Islet precursor cell (in vitro differentiated cells): ENCODE data around the gene FCGR1A.
"Not testable (repeated sequence)": the region's sequence is repeated elsewhere in the genome, so short reads cannot be mapped to it uniquely, and the experiment has no call there.

Source experiments
- DNase-seq: peaks from one replicate; pipeline ENCODE4 v3.0.0-alpha.2; 2018

The FCGR1A gene

GRCh38 chr1:149778313-149778712 is 4.2 kb upstream of the FCGR1A start:
- DNase-seq: not testable (repeated sequence)

GRCh38 chr1:149781413-149781984 is 995 bp upstream of the FCGR1A start:
- DNase-seq: not testable (repeated sequence)

GRCh38 chr1:149783289-149783688 is 795 bp downstream of the FCGR1A start:
- DNase-seq: not testable (repeated sequence)

DNA sequence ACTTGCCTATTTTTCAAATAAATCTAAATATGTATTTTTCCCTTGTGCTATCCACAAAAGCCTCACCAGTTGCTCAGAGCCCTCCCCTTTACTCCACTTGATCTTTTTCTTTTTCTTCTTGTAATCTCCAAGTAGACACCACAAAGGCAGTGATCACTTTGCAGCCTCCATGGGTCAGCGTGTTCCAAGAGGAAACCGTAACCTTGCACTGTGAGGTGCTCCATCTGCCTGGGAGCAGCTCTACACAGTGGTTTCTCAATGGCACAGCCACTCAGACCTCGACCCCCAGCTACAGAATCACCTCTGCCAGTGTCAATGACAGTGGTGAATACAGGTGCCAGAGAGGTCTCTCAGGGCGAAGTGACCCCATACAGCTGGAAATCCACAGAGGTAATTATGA is 1.4 kb downstream of the FCGR1A start:
- DNase-seq: not testable (repeated sequence)

DNA sequence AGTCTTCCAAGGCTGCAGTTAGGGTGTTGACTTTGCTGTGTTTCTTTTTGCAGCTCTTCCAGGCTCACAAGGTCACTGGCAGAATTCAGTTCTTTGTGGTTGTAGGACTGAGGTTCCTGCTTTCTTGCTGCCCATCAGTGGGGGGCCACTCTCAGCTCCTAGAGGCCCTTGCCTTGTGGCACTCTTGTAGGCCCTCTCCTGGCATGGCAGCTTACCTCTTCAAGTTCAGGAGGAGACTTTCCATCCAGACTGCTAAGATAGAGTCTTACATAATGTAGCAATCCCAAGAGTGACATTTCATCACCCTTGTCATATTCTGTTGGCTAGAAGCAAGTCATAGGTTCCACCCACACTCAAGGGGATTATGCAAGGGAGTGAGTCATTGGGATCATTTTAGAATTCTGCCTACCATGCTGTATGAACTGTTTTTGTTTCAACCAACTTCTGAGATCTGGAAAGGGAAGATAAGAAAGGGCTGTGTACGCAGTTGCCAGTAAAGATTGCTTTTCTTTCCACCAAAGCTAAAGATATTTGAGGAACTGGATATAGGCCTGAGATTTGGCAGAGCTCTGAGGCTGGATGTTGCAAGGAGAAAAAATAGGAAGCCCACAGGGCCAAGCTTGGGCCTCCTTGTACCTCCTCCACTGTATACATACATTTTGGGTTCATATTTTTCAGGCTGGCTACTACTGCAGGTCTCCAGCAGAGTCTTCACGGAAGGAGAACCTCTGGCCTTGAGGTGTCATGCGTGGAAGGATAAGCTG is 5.4 kb downstream of the FCGR1A start:
- not testable (repeated sequence) for DNase-seq

DNA sequence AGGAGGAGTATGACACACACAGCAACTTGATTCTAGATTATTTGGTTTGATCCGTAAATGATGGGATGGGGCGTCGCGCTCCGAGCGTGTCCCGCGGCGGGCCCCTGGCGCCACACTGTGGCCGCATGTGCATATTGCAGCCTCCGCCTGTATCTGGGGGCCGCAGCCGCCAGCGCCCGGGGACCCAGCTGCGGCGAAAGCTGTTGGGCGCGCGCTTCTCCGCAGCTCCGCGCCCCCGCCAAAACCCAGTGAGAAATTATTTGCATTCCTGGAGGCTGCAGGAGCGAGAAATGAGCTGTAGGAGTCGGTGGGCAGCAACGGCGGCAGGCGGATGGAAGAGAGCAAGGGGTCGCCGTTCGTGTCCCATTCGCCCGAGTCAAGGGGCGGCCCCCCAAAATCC is 10.0 kb downstream of the FCGR1A start:
- peak; percentile 60 for DNase-seq

DNA sequence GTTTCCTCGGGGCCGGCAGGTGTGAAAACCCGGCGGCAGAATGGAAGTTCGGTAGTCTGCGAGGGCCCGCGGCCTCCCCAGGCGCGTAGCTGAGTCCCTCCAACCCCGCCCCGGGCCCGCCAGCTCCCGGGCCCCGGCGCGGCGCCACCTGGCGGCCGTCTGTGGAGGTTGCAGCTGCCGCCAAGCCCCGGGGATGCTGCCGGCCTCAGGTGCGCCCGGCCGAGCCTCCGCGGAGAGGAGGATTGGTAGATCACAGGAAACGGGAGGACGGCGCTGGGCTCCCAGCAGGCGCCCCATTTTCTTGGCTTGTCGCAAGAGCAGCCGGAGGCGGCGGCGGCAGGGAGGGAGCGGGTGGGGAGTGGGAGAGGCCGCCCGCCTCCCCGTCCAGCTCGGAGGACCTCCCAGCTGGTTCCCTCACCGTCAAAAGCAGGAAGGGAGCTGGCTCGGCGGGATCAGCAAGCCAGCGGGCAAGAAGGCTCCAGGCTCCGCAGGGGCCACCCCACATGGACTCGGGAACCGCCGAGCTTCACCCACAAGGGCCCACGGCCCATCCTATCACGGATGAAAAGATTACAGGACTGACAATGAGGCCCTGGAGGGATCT is 10.5 kb downstream of the FCGR1A start:
- DNase-seq: peak; percentile 85

GRCh38 chr1:149793885-149794284 is 11.4 kb downstream of the FCGR1A start:
- DNase-seq: not testable (repeated sequence)

GRCh38 chr1:149801628-149802027 is 19.1 kb downstream of the FCGR1A start:
- DNase-seq: not testable (repeated sequence)

DNA sequence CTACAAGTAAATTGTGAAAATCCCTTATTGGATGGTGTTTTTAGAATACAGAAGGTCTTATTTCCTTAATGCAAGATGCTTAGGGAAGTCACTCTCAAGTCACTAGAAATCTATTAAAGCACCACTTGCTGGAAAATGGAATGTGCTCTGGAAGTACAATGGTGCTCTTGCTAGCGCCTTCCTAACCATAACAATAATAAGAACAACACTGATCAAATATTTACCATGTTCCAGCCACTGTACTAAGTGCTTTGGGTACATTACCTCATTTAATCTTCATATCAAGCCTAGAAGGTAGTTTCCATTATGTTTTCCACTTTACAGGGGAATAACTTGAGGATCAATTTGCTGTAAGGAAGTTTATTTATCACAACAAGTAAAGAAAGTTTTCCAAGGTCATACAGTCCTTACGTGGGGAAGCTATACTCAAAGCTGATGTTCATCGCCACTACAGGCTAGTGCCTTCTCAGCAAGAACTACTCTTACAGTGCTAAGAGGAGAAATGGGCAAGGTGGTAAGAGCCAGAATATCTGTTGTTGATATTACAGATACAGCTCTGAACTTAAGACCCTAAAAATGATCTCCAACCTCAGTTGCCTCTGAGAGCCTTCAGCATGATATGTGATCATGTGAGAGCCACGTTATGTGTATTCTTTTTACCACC is 22.1 kb downstream of the FCGR1A start:
- DNase-seq: not testable (repeated sequence)

DNA sequence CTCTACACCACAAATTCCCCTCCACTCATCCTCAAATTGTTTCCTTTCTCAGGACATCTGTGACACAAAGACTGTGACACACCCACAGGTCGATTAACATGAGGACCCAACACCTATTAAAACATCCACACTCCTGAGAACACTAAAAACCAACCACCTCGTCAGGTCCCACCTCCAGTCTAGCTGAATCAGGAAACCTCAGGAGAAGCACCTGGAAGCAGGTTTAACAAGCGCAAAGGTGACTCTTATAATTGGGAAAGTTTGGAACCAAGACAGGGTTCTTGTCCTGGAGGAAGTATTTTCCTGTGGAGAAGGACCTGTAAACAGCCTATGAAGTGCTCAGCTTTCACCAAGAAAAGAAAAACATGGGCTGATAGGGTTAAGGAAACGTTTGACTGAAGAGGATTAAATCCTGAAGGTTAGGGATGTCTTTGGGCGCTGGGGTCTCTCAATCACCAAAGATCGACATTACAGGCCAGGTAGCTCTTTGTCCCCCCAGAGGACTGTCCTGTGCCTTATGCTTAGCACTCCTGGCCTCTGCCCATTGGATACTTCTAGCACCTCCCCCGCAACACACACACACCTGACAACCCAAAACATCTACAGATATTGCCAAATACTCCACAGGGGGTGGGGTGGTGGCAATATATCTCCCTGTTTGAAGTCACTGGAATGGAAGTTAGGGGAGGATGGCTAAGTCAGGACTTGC is 28.4 kb downstream of the FCGR1A start:
- DNase-seq: not testable (repeated sequence)

DNA sequence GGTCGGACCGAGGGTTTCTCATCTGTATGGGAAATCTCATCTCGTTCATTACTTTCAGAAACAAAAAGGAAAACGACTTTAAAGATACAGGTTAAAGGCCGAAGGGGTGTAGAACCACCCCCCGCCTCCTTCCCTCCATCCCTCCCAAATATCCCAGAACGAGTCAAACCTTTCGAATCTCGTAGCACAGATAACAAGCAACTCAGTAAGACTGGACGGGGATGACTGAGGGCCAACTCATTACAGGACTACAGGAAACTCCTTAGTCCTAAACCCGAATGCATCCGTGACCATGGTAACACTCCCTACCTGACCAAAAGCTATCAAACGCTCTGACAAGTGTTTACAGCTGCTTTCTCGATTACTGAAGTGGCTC is 29.0 kb downstream of the FCGR1A start:
- DNase-seq: not testable (repeated sequence)

DNA sequence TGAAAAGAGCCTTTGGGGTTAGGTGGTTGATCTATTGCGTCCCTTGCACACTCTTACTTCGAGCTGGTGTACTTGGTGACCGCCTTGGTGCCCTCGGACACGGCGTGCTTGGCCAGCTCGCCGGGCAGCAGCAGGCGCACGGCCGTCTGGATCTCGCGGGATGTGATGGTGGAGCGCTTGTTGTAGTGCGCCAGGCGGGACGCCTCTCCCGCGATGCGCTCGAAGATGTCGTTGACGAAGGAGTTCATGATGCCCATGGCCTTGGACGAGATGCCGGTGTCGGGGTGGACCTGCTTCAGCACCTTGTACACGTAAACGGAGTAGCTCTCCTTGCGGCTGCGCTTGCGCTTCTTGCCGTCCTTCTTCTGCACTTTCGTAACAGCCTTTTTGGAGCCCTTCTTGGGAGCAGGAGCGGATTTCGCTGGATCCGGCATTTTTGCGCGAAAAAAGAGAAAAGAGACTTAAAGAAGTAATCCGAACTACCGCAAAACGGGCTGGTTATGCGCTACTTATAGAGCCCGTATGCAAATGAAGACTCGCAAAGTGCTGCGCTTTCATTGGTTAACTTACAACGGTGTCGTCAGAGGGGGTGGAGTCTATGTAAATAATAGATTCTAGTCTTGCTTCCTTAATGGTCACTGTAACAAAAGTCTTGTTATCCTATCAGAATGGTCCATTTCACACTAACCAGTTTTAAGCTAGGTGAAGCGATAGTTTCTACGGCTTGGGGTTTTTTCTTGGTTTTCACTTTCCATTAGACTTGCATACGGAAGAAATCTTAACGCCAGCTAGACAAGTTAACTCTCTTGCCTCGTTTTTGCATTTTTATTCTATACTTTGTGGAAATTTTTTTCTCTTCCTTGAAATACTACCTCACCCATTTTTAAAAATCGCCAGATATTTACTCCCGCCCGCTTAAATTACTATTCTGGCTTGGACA is 29.7 kb downstream of the FCGR1A start:
- DNase-seq: peak; percentile 89

DNA sequence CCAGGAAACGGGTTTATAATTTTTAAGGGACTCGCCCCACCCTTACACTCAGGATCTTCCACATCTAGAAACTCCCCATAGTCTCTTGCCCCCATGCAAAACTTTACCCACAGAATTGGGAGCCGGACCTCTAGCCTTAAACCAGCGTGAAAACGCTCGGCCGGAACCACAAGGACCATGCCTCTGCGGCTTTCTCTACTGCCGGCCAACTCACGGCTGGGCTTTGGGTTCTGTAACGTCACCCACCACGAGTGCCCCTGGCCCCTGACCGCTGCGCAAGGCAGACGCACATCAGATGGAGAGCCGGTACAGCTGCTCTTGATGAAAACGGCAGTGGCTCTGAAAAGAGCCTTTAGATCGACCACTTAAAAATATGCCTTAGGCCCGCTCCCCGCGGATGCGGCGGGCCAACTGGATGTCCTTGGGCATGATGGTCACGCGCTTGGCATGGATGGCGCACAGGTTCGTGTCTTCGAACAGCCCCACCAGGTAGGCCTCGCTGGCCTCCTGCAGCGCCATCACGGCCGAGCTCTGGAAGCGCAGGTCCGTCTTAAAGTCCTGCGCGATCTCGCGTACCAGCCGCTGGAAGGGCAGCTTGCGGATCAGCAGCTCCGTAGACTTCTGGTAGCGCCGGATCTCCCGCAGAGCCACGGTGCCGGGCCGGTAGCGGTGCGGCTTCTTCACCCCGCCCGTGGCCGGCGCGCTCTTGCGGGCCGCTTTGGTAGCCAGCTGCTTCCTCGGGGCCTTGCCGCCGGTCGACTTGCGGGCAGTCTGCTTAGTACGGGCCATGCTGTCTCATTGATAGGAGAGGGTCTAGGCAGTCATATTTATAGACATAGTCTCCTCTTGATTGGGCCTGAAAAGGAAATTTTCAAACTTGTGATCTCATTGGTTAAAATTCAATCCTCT is 30.7 kb downstream of the FCGR1A start:
- DNase-seq: peak; percentile 59

DNA sequence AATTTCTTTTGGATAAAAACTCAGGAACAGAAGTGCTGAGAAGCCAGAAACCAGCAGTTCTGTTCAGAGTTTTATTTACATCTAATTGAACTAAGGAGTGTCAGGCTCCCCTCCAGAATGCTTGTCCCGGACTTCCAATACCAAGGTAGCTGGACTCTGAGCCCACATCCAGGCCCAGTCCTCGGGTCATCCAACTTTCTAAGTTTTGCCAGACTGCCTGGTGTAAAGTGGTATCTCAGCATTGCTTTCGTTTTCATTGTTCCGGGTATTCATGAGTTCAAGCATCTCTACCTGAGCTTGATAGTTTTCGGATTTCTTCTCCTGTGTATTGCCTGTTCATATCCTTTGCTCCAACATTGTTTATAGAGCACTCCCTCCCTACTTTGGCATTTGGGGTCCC is 37.9 kb downstream of the FCGR1A start:
- DNase-seq: not testable (repeated sequence)

DNA sequence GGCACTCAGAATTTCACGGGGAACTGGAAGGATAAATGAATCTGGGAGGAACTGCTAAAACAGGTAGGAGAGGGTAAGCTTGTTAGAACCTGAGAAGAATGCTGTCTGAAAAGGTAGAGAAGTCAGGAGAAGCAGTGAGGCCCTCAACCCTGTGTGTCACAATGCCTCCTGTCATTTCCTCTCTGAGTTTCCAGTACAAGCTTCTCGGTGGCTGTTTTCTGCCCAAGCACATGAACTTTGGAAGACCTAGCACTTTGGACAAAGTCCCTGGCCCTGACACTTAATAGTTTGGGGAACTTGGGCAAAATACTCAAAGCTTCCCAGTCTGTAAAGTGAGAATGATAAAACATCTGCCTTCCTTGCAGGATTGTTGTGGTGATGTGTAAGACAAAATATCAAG is 44.1 kb downstream of the FCGR1A start:
- not testable (repeated sequence) for DNase-seq

- DNase-seq: not testable (repeated sequence)
Measured at GRCh38 chr1:149831764-149832315, 49.3 kb downstream of the FCGR1A start.

- DNase-seq: not testable (repeated sequence)
Measured at GRCh38 chr1:149832316-149833126, 50.0 kb downstream of the FCGR1A start.

DNA sequence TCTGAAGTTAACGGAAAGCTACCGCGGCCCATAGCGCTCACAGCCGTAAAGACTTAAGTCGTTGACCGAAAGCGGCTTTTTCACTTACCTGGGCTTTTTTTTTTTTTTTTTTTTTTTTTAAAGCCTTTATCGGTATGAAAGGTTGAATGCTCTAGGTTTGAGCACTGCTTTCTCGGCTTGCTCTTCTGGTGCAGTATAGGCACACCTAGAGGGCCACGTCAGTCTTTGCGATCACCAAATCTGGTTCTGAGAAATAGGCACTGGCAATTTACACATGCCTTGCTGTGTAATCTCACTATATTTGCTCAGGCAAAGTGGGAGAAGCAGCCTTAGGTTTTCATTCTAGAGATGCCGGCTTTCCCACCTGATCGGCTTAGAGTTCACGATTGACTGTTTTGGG is 50.6 kb downstream of the FCGR1A start:
- DNase-seq: not testable (repeated sequence)
